Activated naive CD4-positive, alpha-beta T cell treated with anti-CD3 and anti-CD28 coated beads, Interleukin-2, amount 50 U/mL, for 24 hours (primary cell): ENCODE data around the gene LRP1.

Experiments
- H3K27ac Mint-ChIP-seq: one replicate; pipeline ENCODE4 v1.8.0; 2021; ENCODE audit warnings: mild to moderate bottlenecking, mixed read lengths
- H3K27me3 Mint-ChIP-seq: one replicate; pipeline ENCODE4 v1.8.0; 2021; ENCODE audit warnings: mixed read lengths
- H3K36me3 Mint-ChIP-seq: one replicate; pipeline ENCODE4 v1.8.0; 2021; ENCODE audit warnings: mixed read lengths
- H3K4me1 Mint-ChIP-seq: one replicate; pipeline ENCODE4 v1.8.0; 2021; ENCODE audit warnings: mixed read lengths
- H3K4me3 Mint-ChIP-seq: one replicate; pipeline ENCODE4 v1.8.0; 2021; ENCODE audit warnings: mild to moderate bottlenecking, mixed read lengths
- H3K9me3 Mint-ChIP-seq: one replicate; pipeline ENCODE4 v1.8.0; 2021; ENCODE audit warnings: mixed read lengths

The LRP1 gene

DNA sequence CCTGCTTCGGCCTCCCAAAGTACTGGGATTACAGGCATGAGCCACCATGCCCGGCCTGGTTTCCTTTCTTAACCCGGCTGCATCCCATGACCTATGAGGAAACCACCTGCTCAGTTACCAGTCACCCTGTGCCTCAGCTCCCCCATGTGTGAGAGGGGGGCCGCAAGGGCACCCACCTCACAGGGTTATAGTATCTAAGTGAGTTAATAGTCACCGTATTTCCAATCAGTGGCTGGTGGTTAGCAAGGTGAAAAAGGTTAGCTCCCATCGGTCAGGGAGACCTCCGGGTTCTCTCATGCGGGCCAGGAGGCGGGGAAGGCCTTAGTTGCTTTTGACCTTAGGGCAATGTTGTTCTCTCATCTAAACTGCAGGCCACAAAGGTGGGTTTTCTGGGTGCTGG, 6.7 kb downstream of the LRP1 start:
- no peaks in the 10 kb centered on the region for H3K27me3 Mint-ChIP-seq
- no peak overlapping the region for H3K27ac Mint-ChIP-seq
- H3K4me1 Mint-ChIP-seq: no peaks in the 10 kb centered on the region
- no peak overlapping the region for H3K4me3 Mint-ChIP-seq
- H3K36me3 Mint-ChIP-seq: no peaks in the 10 kb centered on the region
- no peaks in the 10 kb centered on the region for H3K9me3 Mint-ChIP-seq

DNA sequence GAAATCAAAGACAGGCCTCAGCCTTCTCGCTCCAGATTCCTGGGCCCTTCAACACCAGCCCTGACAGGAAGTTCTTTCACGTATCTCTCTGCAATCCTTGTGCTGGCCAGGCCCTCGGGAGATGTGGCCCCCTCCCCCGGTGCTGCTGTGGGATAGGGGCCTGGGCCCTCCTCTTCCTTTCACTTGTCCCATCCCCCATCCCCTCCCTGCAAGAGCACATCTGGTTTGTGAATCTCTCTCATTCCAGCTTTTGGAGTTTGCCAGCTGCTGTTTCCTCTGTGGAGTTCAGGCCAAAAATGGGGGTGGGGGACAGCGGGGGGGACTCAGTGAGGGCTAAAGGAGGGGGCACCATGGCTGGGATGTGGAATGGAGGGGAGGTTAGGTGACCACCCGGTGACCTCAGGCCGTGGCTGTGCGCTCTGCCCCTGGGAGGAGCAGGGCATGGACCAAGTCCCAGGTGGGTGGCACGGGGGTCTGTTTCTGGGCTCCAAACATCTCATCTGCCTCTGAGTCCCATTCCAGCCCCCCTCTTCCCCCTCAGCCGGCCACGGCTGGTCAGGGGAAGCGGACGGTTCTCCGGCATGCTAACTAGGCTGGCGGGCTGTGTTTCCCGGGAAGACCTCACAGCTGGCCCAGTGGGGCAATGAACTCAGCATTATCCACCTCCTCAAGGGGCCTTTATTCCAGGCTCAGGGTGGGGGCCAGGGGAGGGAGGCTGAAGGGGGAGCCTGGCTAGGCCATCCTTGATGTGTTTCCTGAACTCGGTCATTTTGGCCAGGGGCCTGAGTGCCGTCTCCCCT, 7.4 kb downstream of the LRP1 start:
- no peaks in the 10 kb centered on the region for H3K27me3 Mint-ChIP-seq
- no peaks in the 10 kb centered on the region for H3K36me3 Mint-ChIP-seq
- no peak overlapping the region for H3K4me3 Mint-ChIP-seq
- no peaks in the 10 kb centered on the region for H3K9me3 Mint-ChIP-seq
- no peak overlapping the region for H3K27ac Mint-ChIP-seq
- H3K4me1 Mint-ChIP-seq: no peaks in the 10 kb centered on the region

- Mint-ChIP-seq H3K27ac (no peak overlapping the region), H3K36me3 (no peaks in the 10 kb centered on the region), H3K4me1 (peaks cover 7% of the 10 kb centered on the region), H3K27me3 (no peaks in the 10 kb centered on the region), H3K9me3 (no peaks in the 10 kb centered on the region), H3K4me3 (no peak overlapping the region)
These were observed 10.4 kb downstream of the LRP1 start for GRCh38 chr12:57138526-57139272.

GRCh38 chr12:57139796-57140649, 11.7 kb downstream of the LRP1 start:
- H3K27me3 Mint-ChIP-seq: no peaks in the 10 kb centered on the region
- H3K9me3 Mint-ChIP-seq: no peaks in the 10 kb centered on the region
- H3K36me3 Mint-ChIP-seq: no peaks in the 10 kb centered on the region
- peaks cover 7% of the 10 kb centered on the region for H3K4me1 Mint-ChIP-seq
- no peak overlapping the region for H3K27ac Mint-ChIP-seq
- H3K4me3 Mint-ChIP-seq: no peak overlapping the region

DNA sequence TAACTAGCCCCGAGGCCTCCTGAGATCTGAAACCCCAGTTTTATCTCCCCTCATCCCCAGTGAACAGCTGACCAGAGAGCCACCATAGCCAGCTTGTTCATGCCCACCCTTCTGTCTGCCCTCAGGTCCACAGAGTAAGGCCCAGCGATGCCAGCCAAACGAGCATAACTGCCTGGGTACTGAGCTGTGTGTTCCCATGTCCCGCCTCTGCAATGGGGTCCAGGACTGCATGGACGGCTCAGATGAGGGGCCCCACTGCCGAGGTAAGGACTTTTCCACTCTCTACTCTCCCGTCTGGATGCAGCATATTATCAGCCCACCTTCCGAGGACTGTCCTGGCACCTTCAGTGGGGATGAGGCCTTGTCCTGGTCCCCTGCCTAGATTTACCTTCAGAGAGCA, 13.0 kb downstream of the LRP1 start:
- Mint-ChIP-seq H3K27me3 (no peaks in the 10 kb centered on the region), H3K36me3 (no peaks in the 10 kb centered on the region), H3K4me3 (no peak overlapping the region), H3K9me3 (no peaks in the 10 kb centered on the region), H3K4me1 (peaks cover 7% of the 10 kb centered on the region), H3K27ac (no peak overlapping the region)

GRCh38 chr12:57142121-57142520, 13.8 kb downstream of the LRP1 start:
- Mint-ChIP-seq H3K4me3 (no peak overlapping the region), H3K36me3 (no peaks in the 10 kb centered on the region), H3K27me3 (no peaks in the 10 kb centered on the region), H3K9me3 (no peaks in the 10 kb centered on the region), H3K27ac (no peak overlapping the region), H3K4me1 (peaks cover 7% of the 10 kb centered on the region)

DNA sequence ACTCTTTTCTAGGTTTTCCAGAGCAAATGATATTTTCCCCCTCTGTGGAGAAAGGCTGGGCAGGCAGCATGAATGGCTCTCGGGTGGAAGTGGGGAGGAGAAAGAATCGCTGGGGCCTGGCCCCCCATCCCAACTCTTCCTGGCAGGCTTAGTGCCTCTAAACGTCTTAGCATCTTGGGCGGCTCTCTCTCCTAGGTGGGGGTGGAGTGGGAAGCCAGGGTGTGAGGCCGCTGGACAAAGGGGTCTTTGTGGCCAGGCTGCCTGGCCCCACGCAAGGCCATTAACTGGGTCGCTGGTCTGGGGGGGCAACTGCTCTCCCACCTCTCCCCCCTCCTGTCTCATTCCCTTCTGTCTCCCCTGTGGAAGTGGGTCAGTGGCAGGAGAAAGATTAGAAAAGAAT, 14.4 kb downstream of the LRP1 start:
- peaks cover 7% of the 10 kb centered on the region for H3K4me1 Mint-ChIP-seq
- no peak overlapping the region for H3K4me3 Mint-ChIP-seq
- H3K36me3 Mint-ChIP-seq: no peaks in the 10 kb centered on the region

DNA sequence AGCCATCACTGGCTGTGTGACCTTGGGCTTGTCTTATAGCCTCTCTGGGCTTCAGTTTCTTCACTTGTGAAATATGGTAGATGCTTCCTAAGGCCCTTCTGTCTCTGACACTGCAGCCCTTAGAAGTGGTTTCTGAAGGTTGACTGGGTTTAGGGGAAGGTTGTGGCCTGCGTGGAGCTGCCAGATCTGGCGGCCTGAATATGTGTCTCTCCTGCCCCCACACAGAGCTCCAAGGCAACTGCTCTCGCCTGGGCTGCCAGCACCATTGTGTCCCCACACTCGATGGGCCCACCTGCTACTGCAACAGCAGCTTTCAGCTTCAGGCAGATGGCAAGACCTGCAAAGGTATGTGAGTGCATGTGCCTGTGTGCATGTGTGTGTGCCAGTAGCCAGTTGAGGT, 15.2 kb downstream of the LRP1 start:
- peaks cover 7% of the 10 kb centered on the region for H3K4me1 Mint-ChIP-seq
- H3K27me3 Mint-ChIP-seq: no peaks in the 10 kb centered on the region
- H3K9me3 Mint-ChIP-seq: no peaks in the 10 kb centered on the region
- H3K4me3 Mint-ChIP-seq: no peak overlapping the region
- H3K27ac Mint-ChIP-seq: no peak overlapping the region
- no peaks in the 10 kb centered on the region for H3K36me3 Mint-ChIP-seq

More for the DNA sequence above, 14.4 kb downstream of the LRP1 start:
- no peak overlapping the region for H3K27ac Mint-ChIP-seq
- H3K27me3 Mint-ChIP-seq: no peaks in the 10 kb centered on the region
- H3K9me3 Mint-ChIP-seq: no peaks in the 10 kb centered on the region

- peaks cover 1% of the 10 kb centered on the region for H3K36me3 Mint-ChIP-seq
- no peak overlapping the region for H3K27ac Mint-ChIP-seq
- H3K4me3 Mint-ChIP-seq: no peak overlapping the region
These were observed 17.3 kb downstream of the LRP1 start for GRCh38 chr12:57145460-57146059.

DNA sequence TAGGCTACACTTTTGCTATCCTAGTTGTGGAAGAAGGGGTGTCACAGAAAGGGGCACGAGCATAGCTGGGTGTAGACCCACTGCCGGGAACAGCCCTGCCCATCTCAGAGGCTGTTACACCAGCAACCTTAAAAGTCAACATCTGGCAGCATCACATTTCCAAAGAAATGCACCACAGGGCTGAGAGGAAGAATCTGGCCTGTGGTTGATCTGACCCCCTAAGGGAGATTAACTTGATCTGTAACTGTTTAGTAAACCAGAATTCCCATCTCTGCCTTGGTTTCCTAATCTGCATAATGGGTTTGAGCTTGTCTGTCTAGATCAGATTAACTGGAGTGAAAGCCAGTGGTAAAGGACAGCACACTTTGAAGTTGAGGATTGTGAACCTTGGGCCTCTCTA, 17.8 kb downstream of the LRP1 start:
- Mint-ChIP-seq H3K9me3 (no peaks in the 10 kb centered on the region), H3K36me3 (peaks cover 1% of the 10 kb centered on the region), H3K27me3 (no peaks in the 10 kb centered on the region), H3K4me1 (peaks cover 7% of the 10 kb centered on the region), H3K27ac (no peak overlapping the region), H3K4me3 (no peak overlapping the region)

More at GRCh38 chr12:57145460-57146059, 17.3 kb downstream of the LRP1 start:
- peaks cover 7% of the 10 kb centered on the region for H3K4me1 Mint-ChIP-seq
- no peaks in the 10 kb centered on the region for H3K27me3 Mint-ChIP-seq
- H3K9me3 Mint-ChIP-seq: no peaks in the 10 kb centered on the region

- Mint-ChIP-seq H3K27me3 (no peaks in the 10 kb centered on the region), H3K9me3 (no peaks in the 10 kb centered on the region), H3K4me1 (peaks cover 7% of the 10 kb centered on the region), H3K4me3 (no peak within 1 kb of the TSS), H3K27ac (no peak within 1 kb of the TSS), H3K36me3 (peaks cover 1% of the 10 kb centered on the region)
These were observed 19.0 kb downstream of the LRP1 start, which contains the start of gene LRP1-AS for GRCh38 chr12:57146961-57147944. Gene LRP1-AS, minus strand, starts transcription at chr12:57147619.

DNA sequence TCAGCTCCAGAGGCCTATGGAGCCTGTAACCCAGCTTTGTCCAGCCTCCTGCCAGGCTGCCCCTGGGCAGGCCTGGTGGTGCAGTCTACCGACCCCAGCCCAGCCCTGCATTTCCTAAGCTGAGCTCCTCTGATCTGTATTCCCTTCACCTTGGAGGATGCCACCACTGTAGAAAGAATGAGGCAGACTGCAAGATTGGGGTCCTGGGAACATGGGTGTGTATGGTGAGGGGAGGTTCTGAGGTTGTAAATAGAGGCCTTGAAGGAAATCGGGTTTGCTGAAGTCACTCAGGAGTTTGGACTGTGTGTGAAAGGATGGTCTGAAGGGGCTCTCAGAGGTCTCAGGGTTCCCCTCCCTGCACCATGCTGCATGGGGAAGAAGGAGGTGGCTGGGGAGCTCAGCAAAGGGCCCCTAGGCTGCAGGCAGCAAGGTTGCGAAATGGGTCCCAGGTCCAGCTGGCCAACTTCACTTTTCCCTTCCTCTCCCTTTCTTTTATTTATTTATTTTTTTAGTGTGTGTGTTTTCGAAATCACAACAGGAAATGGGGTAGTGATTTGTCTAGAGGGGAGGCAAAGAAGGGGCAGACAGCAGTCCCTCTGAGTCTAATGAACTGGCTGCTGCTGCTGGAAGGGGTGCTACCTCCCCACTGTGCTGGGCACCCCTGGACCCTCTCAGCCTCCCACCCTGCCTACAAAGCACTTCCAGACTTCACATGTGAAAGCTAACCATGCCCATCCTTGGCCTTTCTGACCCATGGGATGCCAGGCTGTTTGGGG, 20.4 kb downstream of the LRP1 start:
- no peak overlapping the region for H3K27ac Mint-ChIP-seq
- no peak overlapping the region for H3K4me3 Mint-ChIP-seq
- H3K9me3 Mint-ChIP-seq: no peaks in the 10 kb centered on the region
- H3K36me3 Mint-ChIP-seq: peaks cover 1% of the 10 kb centered on the region
- H3K27me3 Mint-ChIP-seq: no peaks in the 10 kb centered on the region
- no peaks in the 10 kb centered on the region for H3K4me1 Mint-ChIP-seq

DNA sequence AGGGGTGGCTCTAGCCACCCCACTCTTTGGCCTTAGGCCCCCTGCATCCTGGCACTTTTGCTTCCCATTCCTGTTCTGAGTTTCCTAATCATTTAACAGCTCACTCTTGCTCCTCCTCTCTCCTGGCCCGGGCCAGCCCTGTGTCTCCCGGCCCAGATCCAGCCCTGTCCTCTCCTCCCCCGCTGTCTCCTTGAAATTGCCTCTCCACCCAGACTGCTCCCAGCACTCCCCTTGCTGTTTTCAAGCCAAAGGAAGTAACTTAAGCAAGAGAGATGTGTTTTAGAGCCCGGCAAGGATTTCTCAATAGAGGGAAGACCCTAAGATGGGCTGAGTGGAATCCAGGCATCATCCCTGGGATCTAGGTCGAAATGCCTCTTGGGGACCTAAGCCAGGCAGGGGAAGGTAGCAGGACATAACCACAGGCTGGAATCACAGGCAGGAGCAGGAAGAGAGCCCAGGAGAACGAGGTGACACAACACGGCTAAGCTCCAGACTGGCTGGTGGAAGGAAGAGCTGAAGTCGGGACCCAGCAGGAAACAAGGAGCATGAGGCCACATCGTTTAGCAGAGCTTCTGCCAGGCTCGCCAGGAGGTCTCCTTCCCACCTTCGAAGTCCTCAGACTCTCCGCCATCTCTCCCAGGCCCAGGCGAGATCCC, 21.1 kb downstream of the LRP1 start:
- no peaks in the 10 kb centered on the region for H3K27me3 Mint-ChIP-seq
- H3K9me3 Mint-ChIP-seq: no peaks in the 10 kb centered on the region
- H3K4me3 Mint-ChIP-seq: no peak overlapping the region
- no peak overlapping the region for H3K27ac Mint-ChIP-seq
- peaks cover 1% of the 10 kb centered on the region for H3K36me3 Mint-ChIP-seq
- no peaks in the 10 kb centered on the region for H3K4me1 Mint-ChIP-seq
